Right lobe of liver (tissue), 6 donors: Measurements from ENCODE around the gene ADCY3. TPM values are rescaled to one million over a fixed set of nuclear protein-coding genes. Genes with fewer than 3 reads are reported as not detected.

Experiments
- ATAC-seq, 4 donors: fragments of 200-7000 bp; cut with Tn5 transposase; one replicate each; pipeline ENCODE4 v1.9.1; 2020; ENCODE audit warnings: mild to moderate bottlenecking in 4 of 4, moderate library complexity in 4 of 4
- DNase-seq, 3 donors: peaks; one replicate each; pipeline ENCODE4 v3.0.0-alpha.2; 2020
- H3K27ac ChIP-seq, 3 donors: fragments of 200-600 bp; one replicate each; pipeline ENCODE4 v1.8.0; 2022
- H3K27me3 ChIP-seq, 2 donors: fragments of 200-600 bp; one replicate each; pipeline ENCODE4 v1.8.0; 2022
- H3K36me3 ChIP-seq, 4 donors: fragments of 200-600 bp; sonication (generic) in 1 of 4; one replicate each; pipeline versions ENCODE4 v1.5.1 to v1.8.0; 2017 to 2022; ENCODE audit warnings: control low read depth in 1 of 4
- H3K4me1 ChIP-seq, 4 donors: fragments of 200-600 bp; sonication (generic) in 1 of 4; one replicate each; pipeline versions ENCODE4 v1.5.1 to v1.8.0; 2017 to 2022; ENCODE audit warnings: control low read depth in 1 of 4
- H3K4me3 ChIP-seq, 3 donors: fragments of 200-600 bp; one replicate each; pipeline ENCODE4 v1.8.0; 2022
- H3K9me3 ChIP-seq, 4 donors: fragments of 200-600 bp; sonication (generic) in 1 of 4; one replicate each; pipeline versions ENCODE4 v1.5.1 to v1.8.0; 2017 to 2022; ENCODE audit warnings: control low read depth in 1 of 4
- POLR2A ChIP-seq: fragments of 450-650 bp; IDR thresholded peaks from one replicate; pipeline ENCODE4 v1.6.1; 2017; ENCODE audit warnings: antibody characterized with exemption, mild to moderate bottlenecking
- WGBS: methylation state at CpG from one replicate; pipeline ENCODE4 v1.1.6; 2018; ENCODE audit warnings: low coverage, low lambda C conversion rate; ENCODE audit not compliant: insufficient coverage; ENCODE audit errors: missing lambda C conversion rate; 5-methylcytosine and 5-hydroxymethylcytosine counted together
- intact Hi-C, 2 donors: fragments of 100-400 bp; cut with DNase I; formaldehyde crosslinking; loops; one replicate each; pipeline versions ENCODE4 v1.11.2 to v1.14.1; 2022
- total RNA-seq, 6 experiments: library from RNA; depleted of rRNA in 2 of 6; stranded (reverse); fragments of >200 nt in 2 of 6; fragmentation: NEBNext Ultra II Directional in 3 of 6; extraction: Animal tissue kit (Norgen Biotek cat#: 25700) in 3 of 6; gene quantifications; one replicate each; pipeline versions ENCODE4 v1.1.0 to v1.2.4, GENCODE V29; 2016 to 2023
- TF ChIP-seq, protein P1 (sequence below), 4 donors: fragments of 200-600 bp in 3 of 4; fragments of 450-650 bp in 1 of 4; IDR thresholded peaks; one replicate each; pipeline versions ENCODE4 v1.5.1 to v1.8.0; 2016 to 2022; ENCODE audit warnings: antibody characterized with exemption in 4 of 4, mild to moderate bottlenecking in 2 of 4
- donor health status: DM: no; HTN: yes; CAD: no.
- donor health status: DM: no; HTN: no; CAD: no.
- donor health status: DM: no; HTN: no; CAD: no.
- donor health status: DM: no; HTN: yes; CAD: no.
- donor health status: DM: no; HTN: yes; CAD: no.

ADCY3 gene
- total RNA-seq, 6 experiments from 2014 or later: 2.2 to 7.0 (median 5.6) TPM

DNA sequence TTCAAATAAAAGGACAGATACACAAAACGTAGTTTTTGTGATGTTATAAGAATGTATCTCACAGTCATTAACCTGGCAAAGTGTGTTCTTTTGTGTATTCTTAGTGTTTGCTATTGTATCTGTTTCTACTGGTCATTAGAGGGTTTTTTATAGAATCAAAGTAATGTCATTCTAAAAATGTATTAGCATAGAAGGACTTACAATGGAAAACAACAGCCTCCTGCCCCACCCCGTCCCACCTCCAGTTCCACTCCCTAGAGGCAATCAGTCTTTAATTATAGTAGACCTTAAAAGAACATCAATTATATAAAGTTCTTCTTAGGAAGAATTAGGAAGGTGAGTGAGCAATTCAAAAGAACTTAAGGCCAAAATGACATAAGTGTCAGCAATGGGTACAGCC is 37.9 kb upstream of the ADCY3 start:
- TF ChIP-seq, protein P1, sequence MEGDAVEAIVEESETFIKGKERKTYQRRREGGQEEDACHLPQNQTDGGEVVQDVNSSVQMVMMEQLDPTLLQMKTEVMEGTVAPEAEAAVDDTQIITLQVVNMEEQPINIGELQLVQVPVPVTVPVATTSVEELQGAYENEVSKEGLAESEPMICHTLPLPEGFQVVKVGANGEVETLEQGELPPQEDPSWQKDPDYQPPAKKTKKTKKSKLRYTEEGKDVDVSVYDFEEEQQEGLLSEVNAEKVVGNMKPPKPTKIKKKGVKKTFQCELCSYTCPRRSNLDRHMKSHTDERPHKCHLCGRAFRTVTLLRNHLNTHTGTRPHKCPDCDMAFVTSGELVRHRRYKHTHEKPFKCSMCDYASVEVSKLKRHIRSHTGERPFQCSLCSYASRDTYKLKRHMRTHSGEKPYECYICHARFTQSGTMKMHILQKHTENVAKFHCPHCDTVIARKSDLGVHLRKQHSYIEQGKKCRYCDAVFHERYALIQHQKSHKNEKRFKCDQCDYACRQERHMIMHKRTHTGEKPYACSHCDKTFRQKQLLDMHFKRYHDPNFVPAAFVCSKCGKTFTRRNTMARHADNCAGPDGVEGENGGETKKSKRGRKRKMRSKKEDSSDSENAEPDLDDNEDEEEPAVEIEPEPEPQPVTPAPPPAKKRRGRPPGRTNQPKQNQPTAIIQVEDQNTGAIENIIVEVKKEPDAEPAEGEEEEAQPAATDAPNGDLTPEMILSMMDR (IDR thresholded peaks at IDR 0.05): no peak
- TF ChIP-seq POLR2A: no peak
- Histone ChIP-seq H3K36me3 (peaks cover 3 to 50% (median 6%) of the 10 kb centered on the region in 4 donors), H3K27ac (no peak overlapping the region), H3K9me3 (no peaks in the 10 kb centered on the region), H3K4me3 (no peak overlapping the region), H3K4me1 (no peaks in the 10 kb centered on the region), H3K27me3 (no peaks in the 10 kb centered on the region)
- ATAC-seq (no peak), DNase-seq (no peak)
- 91% methylated on average over 2 of the region's 2 CpGs for WGBS
- intact Hi-C loops: no loop called here

GRCh38 chr2:24957221-24957620 is 37.2 kb upstream of the ADCY3 start:
- Histone ChIP-seq H3K36me3 (peaks cover 5 to 50% (median 6%) of the 10 kb centered on the region in 4 donors), H3K9me3 (no peaks in the 10 kb centered on the region), H3K4me3 (no peak overlapping the region), H3K27ac (no peak overlapping the region), H3K4me1 (no peaks in the 10 kb centered on the region), H3K27me3 (no peaks in the 10 kb centered on the region)
- TF ChIP-seq, protein P1 (IDR thresholded peaks at IDR 0.05): no peak
- TF ChIP-seq POLR2A: no peak
- DNase-seq (no peak), ATAC-seq (no peak)
- intact Hi-C loops: no loop called here
- WGBS: 89% methylated on average over 1 of the region's 1 CpG

- Histone ChIP-seq H3K36me3 (peaks cover 5 to 51% (median 6%) of the 10 kb centered on the region in 4 donors), H3K4me1 (no peaks in the 10 kb centered on the region), H3K27me3 (no peaks in the 10 kb centered on the region), H3K4me3 (no peak overlapping the region), H3K27ac (no peak overlapping the region), H3K9me3 (no peaks in the 10 kb centered on the region)
- intact Hi-C loops: no loop called here
- ATAC-seq: no peak
- no peak for DNase-seq
- TF ChIP-seq, protein P1 (IDR thresholded peaks at IDR 0.05): no peak
- no peak for TF ChIP-seq POLR2A
Measured at GRCh38 chr2:24955921-24956320, 35.9 kb upstream of the ADCY3 start.

DNA sequence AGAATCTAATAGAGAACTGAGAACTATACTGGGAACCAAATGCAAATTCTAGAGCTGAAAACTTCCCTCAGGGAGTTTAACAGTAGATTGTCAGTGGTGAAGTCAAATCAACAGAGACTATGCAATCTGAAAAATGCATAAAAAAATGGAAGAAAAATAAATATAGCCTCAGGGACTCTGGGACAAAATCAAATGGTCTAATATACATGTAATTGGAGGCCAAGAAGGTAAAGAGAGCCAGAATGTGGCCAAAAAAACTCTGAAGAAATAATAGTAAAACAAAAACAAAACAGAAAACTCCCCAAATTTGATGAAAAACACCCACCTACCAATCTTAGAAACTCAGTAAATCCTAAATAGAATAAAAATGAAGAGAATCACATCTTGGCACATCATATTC is 35.2 kb upstream of the ADCY3 start:
- intact Hi-C loops: no loop called here

More for the DNA sequence above, 35.2 kb upstream of the ADCY3 start:
- H3K36me3 ChIP-seq: peaks cover 5 to 52% (median 6%) of the 10 kb centered on the region in 4 donors
- ATAC-seq (no peak), DNase-seq (no peak)
- TF ChIP-seq POLR2A: no peak
- TF ChIP-seq, protein P1 (IDR thresholded peaks at IDR 0.05): no peak
- H3K27ac ChIP-seq: no peak overlapping the region
- H3K4me3 ChIP-seq: no peak overlapping the region
- no peaks in the 10 kb centered on the region for H3K4me1 ChIP-seq
- no peaks in the 10 kb centered on the region for H3K9me3 ChIP-seq
- H3K27me3 ChIP-seq: no peaks in the 10 kb centered on the region
